Measurements from ENCODE around the gene NCOA1.
"Not testable (repeated sequence)": the region's sequence is repeated elsewhere in the genome, so short reads cannot be mapped to it uniquely, and the experiment has no call there.

NCOA1 gene

DNA sequence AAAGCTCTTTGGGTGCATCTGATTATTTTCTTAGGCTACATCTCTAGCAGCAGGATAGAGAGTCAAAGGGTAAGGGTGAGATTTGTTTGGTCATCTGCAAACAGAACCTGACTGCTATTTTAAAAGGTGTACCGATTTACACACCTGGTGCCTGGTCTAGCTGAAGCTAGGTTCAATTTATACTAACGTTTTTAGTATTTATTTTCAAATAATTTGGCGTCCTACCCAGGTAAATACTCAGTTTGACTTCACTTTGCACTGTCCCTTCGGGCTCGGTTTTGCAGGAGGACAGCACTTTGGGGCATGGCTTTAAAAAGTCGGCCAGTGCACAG is 301.5 kb downstream of the NCOA1 start:
- DNase-seq (ENCODE audit: low read depth in 2 of 2), result no peak

DNA sequence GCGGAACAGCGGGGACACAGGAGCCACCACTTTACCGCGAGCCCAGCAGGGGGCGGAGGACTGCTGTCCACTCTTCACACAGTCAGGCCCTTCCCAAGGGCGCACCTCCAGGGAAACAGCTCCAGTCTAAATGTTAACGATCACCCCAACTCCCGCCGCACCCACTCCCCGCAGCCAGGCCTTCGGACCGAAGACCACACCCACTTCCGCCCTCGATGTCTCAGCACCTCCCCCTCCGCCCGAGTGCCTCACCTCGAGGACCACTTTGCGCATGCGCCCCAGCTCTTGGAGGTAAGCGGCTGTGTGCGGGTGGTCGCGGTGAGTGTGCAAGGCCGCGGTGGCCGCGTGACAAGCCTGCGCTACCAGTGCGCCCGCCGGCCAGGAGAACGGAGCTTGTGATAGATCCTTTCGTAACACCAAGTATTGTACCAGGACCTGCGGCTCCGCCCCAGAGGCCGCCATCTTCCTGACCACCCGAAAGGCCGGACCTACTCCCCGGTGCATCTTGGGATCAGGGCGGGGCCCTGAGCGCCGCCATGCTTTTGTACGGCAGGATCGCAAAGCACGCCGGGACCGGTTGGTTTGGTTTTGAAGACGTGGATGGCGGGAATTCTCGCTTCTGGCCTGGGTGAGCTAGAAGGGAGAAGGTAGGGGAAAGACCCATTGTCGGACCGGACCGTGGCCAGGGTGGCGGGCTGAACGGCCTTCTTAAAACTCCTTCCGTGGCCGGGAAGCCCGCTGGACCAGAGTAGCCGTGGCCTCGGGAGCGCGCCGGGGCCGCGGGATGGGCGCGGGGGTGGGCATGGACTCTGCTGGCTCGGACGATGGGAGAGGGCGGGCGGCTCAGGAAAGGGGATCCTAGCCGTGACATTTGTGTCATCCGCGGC is 302.1 kb downstream of the NCOA1 start, which contains the start of the genes CENPO and PTRHD1:
Gene CENPO (plus strand): TSS at position 552 of the 887 bp plus-strand sequence. CDS start 495 bp downstream, outside the sequence.
Gene PTRHD1 (minus strand): TSS at position 518 of the 887 bp plus-strand sequence. CDS start 14 bp downstream, at position 504.
- DNase-seq (ENCODE audit: low read depth in 2 of 2), result peak; percentile 83 to 87

DNA sequence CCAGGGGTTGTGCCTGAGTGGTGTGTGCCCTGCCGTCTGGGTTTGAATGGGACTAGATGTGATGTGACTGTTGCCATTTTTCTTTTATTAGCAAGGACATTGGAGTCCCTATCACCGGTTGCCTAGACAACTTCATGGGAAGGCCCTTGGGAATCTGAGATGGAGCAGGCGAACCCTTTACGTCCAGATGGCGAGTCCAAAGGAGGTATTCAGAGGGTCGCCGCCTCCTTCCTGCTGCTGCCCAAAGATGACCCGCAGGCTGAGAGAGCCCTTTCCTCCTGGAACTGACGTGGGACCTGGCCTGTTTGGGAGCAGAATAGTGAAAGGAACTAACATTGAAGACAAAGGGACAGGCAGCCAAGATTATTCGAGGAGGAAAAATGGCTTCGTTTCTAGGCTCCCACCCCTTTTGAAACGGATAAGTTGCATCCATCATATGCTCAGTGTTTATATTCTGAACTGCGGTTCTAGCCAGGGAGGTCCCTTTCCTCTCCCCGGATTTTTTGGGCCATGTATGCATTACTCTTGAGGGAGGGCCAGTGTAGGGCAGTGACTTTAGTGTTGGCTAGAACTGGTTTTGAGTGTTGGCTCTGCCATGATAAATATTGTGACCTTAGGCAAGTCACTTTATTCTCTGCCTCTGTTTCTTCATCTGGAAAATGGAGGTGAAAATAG is 302.8 kb downstream of the NCOA1 start:
- DNase-seq (ENCODE audit: low read depth in 2 of 2), result no peak

DNA sequence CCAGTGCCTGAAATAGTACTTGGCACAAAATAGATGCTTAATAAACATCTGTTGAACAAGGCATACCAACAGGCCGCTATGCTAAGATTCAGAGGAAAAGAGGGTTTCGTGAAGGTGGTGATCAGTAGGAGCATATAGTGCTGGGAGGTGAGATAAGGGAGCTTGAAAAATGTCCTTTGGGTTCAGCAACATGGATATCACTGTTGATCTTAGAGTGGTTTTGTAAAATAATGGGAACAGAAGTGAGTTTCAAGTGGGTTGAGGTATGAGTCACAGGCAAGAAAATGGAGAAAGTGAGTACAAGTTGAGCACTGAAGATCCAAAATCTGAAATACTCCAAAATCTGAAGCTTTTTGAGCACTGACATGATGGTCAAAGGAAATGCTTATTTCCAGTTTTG is 306.6 kb downstream of the NCOA1 start:
- DNase-seq (ENCODE audit: low read depth in 2 of 2), result no peak

DNA sequence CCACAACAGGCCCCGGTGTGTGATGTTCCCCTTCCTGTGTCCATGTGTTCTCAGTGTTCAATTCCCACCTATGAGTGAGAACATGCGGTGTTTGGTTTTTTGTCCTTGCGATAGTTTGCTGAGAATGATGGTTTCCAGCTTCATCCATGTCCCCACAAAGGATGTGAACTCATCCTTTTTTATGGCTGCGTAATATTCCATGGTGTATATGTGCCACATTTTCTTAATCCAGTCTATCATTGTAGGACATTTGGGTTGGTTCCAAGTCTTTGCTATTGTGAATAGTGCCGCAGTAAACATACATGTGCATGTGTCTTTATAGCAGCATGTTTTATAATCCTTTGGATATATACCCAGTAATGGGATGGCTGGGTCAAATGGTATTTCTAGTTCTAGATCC is 309.4 kb downstream of the NCOA1 start:
- not testable (repeated sequence) for DNase-seq (ENCODE audit: low read depth in 2 of 2)

DNA sequence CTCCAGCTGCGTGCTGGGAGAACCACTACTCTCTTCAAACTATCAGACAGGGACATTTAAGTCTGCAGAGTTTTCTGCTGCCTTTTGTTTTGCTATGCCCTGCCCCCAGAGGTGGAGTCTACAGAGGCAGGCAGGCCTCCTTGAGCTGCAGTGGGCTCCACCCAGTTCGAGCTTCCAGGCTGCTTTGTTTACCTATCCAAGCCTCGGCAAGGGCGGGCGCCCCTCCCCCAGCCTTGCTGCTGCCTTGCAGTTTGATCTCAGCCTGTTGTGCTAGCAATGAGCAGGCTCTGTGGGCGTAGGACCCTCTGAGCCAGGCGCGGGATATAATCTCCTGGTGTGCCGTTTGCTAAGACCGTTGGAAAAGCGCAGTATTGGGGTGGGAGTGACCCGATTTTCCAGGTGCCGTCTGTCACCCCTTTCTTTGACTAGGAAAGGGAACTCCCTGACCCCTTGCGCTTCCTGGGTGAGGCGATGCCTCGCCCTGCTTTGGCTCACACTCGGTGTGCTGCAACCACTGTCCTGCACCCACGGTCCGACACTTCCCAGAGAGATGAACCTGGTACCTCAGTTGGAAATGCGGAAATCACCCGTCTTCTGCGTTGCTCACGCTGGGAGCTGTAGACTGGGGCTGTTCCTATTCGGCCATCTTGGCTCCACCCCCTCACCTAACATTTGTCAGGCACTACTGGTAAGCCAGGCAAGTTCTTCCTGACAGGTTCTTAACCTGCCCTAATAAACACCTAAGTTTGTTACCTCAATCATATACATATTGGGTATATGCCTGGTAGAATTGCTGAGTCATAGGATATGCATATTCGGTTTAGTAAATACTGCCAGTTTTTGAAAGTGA is 315.0 kb downstream of the NCOA1 start:
- DNase-seq (ENCODE audit: low read depth in 2 of 2), result not testable (repeated sequence)

DNA sequence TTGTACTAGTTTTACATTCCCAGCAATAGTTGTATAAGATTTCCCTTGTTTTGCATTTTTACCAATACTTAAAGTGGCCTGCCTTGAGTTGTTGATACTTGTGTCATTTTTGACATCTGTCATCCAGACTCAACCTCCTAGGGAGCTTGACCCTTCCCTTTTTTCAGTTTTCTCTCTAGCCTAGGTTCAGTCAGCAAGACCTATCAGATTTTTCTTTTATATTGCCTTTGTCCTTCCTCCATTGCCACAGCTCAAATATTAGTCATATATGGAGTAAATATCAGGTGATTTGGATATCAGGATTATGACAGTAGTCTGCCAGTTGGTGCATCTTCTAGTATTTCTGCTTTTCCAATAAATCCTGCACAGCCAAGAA is 315.6 kb downstream of the NCOA1 start:
- DNase-seq (ENCODE audit: low read depth in 2 of 2), result no peak

DNA sequence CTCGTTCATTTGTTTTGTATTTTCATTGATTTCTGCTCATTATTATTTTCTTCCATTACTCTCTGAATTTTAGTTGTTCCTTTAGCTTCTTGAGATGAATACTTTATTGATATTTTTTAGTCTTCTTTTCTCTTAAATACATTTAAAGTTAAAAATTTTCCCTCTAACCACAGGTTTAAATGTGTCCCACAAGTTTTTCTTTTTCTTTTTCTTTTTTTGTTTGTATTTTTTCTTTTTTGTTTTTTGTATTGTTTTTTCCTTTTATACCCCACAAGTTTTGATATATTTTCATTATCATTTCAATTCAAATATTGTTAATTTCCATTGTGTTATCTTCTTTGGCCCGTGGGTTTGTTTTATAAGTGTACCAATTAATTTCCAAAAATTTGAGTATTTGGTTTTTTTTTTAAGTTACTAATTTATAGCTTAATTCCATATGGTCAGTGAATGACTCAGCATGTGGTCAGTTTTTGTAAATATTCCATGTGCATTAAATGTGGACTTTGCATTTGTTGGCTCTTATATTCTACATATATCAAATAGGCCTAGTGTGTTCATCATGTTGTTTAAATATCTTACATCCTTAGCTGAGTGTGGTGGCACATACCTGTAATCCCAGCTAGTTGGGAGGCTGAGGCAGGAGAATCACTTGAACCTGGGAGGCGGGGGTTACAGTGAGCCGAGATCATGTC is 318.4 kb downstream of the NCOA1 start:
- no peak for DNase-seq (ENCODE audit: low read depth in 2 of 2)

DNA sequence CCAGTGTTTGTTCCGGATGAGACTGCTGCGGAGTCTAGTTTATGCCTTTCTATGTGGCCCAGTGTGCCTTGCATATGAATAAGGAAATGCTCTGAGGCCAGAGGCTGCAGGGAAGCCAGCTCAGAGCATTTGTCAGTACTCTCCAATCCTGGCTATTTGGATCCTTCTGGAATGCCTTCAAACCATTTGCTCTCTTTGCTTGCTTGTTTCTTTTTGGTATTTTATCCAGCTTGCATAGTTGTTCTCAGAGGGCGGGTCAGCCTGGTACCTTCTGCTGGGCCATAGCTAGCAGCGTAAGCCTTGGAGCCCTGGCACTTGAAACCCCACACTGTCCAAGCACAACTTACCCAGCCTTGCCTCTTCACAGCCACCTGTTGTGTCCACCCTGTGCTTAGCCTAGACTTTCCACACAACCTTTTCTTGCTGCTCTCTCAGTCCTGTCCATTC is 322.7 kb downstream of the NCOA1 start:
- DNase-seq (ENCODE audit: low read depth in 2 of 2), result no peak

DNA sequence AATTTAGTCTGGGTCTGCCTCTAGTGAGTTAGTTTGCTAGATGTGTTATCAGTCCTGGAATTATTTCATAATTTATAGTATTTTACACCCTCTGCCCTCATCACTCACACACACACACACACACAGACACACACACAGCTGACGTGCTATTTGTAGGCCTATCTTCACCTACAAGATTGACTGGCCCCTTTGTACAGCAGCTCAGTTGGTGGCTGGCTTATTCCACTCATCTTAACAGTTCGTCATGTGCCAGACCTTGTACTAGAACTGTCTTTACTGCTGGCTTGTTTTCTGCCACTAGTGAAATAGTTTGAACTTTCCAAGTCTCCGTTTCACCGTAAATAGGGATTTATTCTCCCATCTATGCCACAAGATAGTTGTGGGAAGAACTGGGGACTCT is 323.5 kb downstream of the NCOA1 start:
- no peak for DNase-seq (ENCODE audit: low read depth in 2 of 2)

DNA sequence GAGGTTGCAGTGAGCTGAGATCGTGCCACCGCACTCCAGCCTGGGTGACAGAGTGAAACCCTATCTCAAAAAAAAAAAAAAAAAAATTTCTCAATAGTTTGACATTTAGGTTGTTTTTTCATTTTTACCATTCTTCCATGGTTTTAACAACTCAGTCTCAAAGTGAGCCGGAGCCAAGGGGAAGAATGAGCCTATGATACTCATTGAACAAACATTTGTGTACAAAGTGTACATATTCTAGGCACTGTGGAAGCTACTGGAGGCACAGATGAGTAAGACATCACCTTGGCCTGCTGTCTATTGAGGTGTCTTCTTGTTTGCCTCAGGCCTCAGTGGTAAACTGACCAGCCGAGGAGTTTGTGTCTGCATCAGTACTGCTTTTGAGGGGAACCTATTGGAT is 324.1 kb downstream of the NCOA1 start:
- no peak for DNase-seq (ENCODE audit: low read depth in 2 of 2)

DNA sequence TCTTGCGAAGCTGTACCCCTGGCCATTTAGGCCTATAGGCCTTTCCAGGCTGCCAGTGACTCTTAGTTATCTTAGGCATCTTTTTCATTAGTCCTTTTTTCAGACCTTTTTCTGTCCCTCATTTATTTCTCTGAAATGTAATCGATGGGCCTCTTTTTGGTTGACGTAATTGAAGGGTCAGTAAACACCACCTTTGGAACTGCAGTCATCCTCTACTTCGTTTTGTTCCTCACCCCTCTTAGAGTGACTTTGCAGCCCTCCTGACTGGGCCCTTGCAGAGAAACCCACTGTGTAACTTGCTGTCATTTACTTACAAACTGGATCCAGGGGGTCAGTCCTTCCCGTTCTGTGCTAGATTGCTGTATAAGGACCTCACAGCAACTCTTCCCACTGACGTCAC is 325.4 kb downstream of the NCOA1 start:
- no peak for DNase-seq (ENCODE audit: low read depth in 2 of 2)

DNA sequence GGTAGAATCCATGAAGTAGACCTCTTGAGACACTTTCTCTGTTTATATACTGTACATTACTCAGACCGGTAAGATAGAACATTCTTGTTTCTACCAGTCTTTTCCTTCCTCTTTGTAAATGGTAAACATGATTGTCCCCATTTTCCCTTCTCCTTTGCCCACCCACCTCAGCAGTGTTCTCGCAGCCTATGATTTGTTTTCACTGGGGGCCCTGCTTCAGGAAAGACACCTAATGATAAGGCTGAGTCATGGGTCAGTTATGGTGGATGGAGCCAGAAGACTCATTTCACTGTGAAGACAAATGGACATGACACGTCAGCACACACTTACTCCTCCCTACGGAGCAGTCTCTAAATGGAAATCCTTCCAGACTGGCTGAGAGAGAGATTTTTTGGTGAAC is 325.8 kb downstream of the NCOA1 start:
- no peak for DNase-seq (ENCODE audit: low read depth in 2 of 2)

DNA sequence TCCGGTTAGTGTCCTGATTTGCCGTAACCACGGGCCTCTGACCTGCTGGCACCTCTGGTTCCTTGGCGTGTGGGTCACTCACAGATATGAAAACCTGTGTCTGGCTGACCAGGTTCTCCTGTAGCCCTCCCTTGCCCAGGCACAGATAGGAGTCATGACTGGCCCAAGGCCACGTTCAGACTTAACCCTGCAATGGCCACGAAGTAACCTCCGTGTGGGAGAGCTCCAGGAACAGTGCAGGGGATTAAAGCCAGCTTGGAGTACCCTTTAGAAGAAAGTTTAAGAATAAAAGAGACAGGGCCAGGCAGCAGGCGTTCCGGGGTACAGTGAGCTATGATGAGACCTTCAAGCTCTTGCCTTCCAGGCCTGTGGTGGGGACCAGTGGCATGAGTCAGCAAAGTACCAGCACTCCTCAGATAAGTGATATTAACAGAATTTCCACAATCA is 327.7 kb downstream of the NCOA1 start:
- no peak for DNase-seq (ENCODE audit: low read depth in 2 of 2)

DNA sequence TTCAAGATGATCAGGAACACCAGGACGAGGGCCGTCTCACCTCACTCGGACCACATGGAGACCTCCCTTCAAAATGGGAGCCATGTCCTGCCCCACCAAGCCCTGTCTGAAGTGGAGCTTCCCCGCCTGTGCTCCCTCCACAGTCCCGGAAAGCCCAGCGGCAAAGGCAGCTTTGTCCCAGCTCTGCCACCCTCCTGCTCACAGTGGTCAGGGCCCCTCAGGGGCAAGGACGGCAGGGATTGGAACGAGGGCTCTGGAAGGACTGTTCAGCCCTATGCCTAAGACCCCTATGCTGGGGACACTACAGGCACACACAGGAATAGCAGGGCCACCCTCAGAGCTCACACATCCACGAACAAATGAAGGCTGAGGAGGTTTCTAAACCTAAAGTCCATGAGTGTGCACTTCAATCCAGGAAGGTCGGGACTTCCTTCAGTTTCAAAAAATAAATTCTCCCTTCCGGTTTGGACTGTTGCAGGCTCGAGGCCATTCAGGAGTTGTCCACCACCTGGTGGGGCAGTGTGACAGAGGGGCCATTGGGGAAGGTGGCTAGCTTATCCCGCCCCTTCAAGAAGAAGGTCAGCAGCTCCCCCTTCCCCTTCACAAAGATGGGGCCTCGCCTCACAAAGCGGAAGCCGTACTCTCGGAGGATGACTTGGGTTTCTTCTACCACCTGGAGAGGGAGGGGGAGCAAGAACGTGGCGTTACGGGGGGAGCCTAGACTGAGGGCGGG is 328.6 kb downstream of the NCOA1 start:
- DNase-seq (ENCODE audit: low read depth in 2 of 2), result no peak

DNA sequence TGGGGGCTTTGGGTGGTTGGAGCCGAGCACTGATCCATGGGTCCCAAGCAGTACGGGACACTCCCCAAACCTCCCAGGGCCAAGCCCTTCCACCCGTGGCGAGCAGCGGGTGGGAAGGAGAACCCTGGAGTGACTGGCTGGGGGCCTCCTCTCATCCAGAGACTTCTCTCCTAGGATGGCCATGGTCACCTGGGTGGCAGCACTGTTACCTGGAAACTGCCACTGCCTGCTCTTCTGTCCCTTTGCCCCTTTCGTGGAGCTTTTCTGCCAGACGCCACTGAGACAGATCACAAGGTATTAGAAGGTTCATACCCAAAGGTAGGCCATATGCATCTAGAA is 329.1 kb downstream of the NCOA1 start:
- DNase-seq (ENCODE audit: low read depth in 2 of 2), result no peak

Measured in stimulated activated CD4-positive, alpha-beta T cell treated with anti-CD3 and anti-CD28 coated beads, Interleukin-1b, Interleukin-23, amount 100 ng/mL, for 1 hour (primary cell).